ENCODE data around the gene TBX18.

The TBX18 gene

DNA sequence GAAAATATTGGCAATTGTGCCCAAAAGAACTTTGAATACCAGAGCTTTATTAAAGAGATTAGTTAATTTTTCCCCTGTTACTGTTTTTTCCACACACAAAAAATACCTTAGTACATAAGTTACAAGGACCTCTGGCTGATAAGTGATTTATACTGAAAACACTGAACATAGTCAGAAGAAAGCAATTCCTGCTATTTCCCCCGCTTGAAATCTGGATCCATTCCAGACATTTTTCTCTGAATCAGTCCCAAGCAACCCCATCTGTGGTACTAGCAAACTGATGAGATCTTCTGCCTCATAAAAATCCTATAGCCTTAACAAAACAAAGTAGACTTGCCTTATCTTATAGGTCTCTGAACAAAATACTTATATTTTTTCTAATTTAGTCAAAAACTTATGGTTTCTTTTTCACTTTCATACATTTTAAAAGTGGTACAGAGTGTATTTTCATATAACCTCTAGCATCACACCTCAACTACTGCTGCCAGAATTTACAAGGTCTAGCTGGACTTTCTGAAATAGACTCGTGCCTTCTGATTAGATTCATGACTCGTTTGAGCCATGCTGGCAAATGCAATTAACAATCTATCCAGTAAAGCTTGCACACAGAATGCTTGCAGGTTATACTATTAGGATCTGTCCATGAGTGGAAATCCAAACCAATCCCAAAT, 111.9 kb downstream of the TBX18 start:
- H3K27ac ChIP-seq (ENCODE audit: low read length, poor library complexity, severe bottlenecking), result peak overlapping the region; percentile 94
- no peak overlapping the region for H2BK15ac ChIP-seq (ENCODE audit: low read depth, poor library complexity, severe bottlenecking)
- no peak overlapping the region for H3K4me2 ChIP-seq (ENCODE audit: low read length, poor library complexity, severe bottlenecking)
- no peak overlapping the region for H3K14ac ChIP-seq (ENCODE audit: low read length in 2 of 2)
- 0% methylated on average over 3 of the region's 3 CpGs for WGBS
- H3K4me1 ChIP-seq (ENCODE audit: control insufficient read depth, insufficient read depth, low read depth, low read length), result peaks cover 2% of the 10 kb centered on the region
- H3K36me3 ChIP-seq (ENCODE audit: control insufficient read depth in 1 of 2, insufficient read depth in 2 of 2, low read depth in 1 of 2, low read length in 2 of 2), result no peaks in the 10 kb centered on the region
- peak overlapping the region; percentile 75 for H2BK5ac ChIP-seq (ENCODE audit: low read depth, low read length, poor library complexity, severe bottlenecking)
- H2AFZ ChIP-seq (ENCODE audit: low read depth, low read length), result no peak overlapping the region
- H3K4ac ChIP-seq (ENCODE audit: low read depth in 1 of 2, low read length in 2 of 2), result no peak overlapping the region
- no peak overlapping the region for H3K18ac ChIP-seq (ENCODE audit: low read depth in 1 of 2, low read length in 2 of 2)
- peak overlapping the region; percentile 8 for H3K9ac ChIP-seq (ENCODE audit: low read length)
- DNase-seq, result peak; percentile 72
- no peak overlapping the region for H3K4me3 ChIP-seq (ENCODE audit: insufficient read depth in 1 of 2, low read depth in 1 of 2, low read length in 2 of 2)
- H3K9me3 ChIP-seq (ENCODE audit: control insufficient read depth, low read length), result no peaks in the 10 kb centered on the region
- no peak overlapping the region for H2BK120ac ChIP-seq (ENCODE audit: low read depth, low read length)
- H4K91ac ChIP-seq (ENCODE audit: low read length), result no peak overlapping the region
- no peaks in the 10 kb centered on the region for H3K79me1 ChIP-seq (replicated peaks; ENCODE audit: low read length, poor library complexity, severe bottlenecking)
- H2AK5ac ChIP-seq (ENCODE audit: low read length, severe bottlenecking), result peak overlapping the region; percentile 49
- H3K27me3 ChIP-seq (ENCODE audit: control insufficient read depth in 1 of 2, insufficient read depth in 1 of 2, low read length in 2 of 2), result no peaks in the 10 kb centered on the region
- no peak overlapping the region for H4K8ac ChIP-seq (ENCODE audit: low read length)
- no peak overlapping the region for H3K23ac ChIP-seq (ENCODE audit: low read length in 2 of 2)
- no peak overlapping the region for H2BK12ac ChIP-seq (ENCODE audit: low read length in 2 of 2)

GRCh38 chr6:84651583-84651982, 112.8 kb downstream of the TBX18 start:
- Histone ChIP-seq H3K27me3 (ENCODE audit: control insufficient read depth in 1 of 2, insufficient read depth in 1 of 2, low read length in 2 of 2) (no peaks in the 10 kb centered on the region), H2AK5ac (ENCODE audit: low read length, severe bottlenecking) (peak overlapping the region; percentile 82), H3K14ac (ENCODE audit: low read length in 2 of 2) (no peak overlapping the region), H2BK15ac (ENCODE audit: low read depth, poor library complexity, severe bottlenecking) (no peak overlapping the region), H3K4me3 (ENCODE audit: insufficient read depth in 1 of 2, low read depth in 1 of 2, low read length in 2 of 2) (no peak overlapping the region), H3K18ac (ENCODE audit: low read depth in 1 of 2, low read length in 2 of 2) (peak overlapping the region in 1 of 2 experiments; percentile 63), H2BK5ac (ENCODE audit: low read depth, low read length, poor library complexity, severe bottlenecking) (no peak overlapping the region), H3K4ac (ENCODE audit: low read depth in 1 of 2, low read length in 2 of 2) (no peak overlapping the region), H3K9ac (ENCODE audit: low read length) (no peak overlapping the region), H2AFZ (ENCODE audit: low read depth, low read length) (no peak overlapping the region), H3K27ac (ENCODE audit: low read length, poor library complexity, severe bottlenecking) (peak overlapping the region; percentile 94), H3K4me2 (ENCODE audit: low read length, poor library complexity, severe bottlenecking) (no peak overlapping the region), H3K4me1 (ENCODE audit: control insufficient read depth, insufficient read depth, low read depth, low read length) (peaks cover 2% of the 10 kb centered on the region), H2BK12ac (ENCODE audit: low read length in 2 of 2) (peak overlapping the region; percentile 45 to 72), H3K23ac (ENCODE audit: low read length in 2 of 2) (no peak overlapping the region), H3K79me1 (replicated peaks; ENCODE audit: low read length, poor library complexity, severe bottlenecking) (no peaks in the 10 kb centered on the region), H4K91ac (ENCODE audit: low read length) (peak overlapping the region; percentile 44), H3K36me3 (ENCODE audit: control insufficient read depth in 1 of 2, insufficient read depth in 2 of 2, low read depth in 1 of 2, low read length in 2 of 2) (no peaks in the 10 kb centered on the region), H4K8ac (ENCODE audit: low read length) (no peak overlapping the region), H3K9me3 (ENCODE audit: control insufficient read depth, low read length) (no peaks in the 10 kb centered on the region), H2BK120ac (ENCODE audit: low read depth, low read length) (no peak overlapping the region)
- peak; percentile 9 for DNase-seq
- WGBS, result no CpG with 5 or more reads among the region's 1 CpG

- Histone ChIP-seq H2BK12ac (ENCODE audit: low read length in 2 of 2) (no peak overlapping the region), H3K27ac (ENCODE audit: low read length, poor library complexity, severe bottlenecking) (no peak overlapping the region), H3K9me3 (ENCODE audit: control insufficient read depth, low read length) (no peaks in the 10 kb centered on the region), H3K18ac (ENCODE audit: low read depth in 1 of 2, low read length in 2 of 2) (no peak overlapping the region), H2BK5ac (ENCODE audit: low read depth, low read length, poor library complexity, severe bottlenecking) (no peak overlapping the region), H3K4ac (ENCODE audit: low read depth in 1 of 2, low read length in 2 of 2) (no peak overlapping the region), H3K4me2 (ENCODE audit: low read length, poor library complexity, severe bottlenecking) (no peak overlapping the region), H3K4me3 (ENCODE audit: insufficient read depth in 1 of 2, low read depth in 1 of 2, low read length in 2 of 2) (no peak overlapping the region), H3K23ac (ENCODE audit: low read length in 2 of 2) (no peak overlapping the region), H2AFZ (ENCODE audit: low read depth, low read length) (no peak overlapping the region), H3K79me1 (replicated peaks; ENCODE audit: low read length, poor library complexity, severe bottlenecking) (no peaks in the 10 kb centered on the region), H4K91ac (ENCODE audit: low read length) (no peak overlapping the region), H2AK5ac (ENCODE audit: low read length, severe bottlenecking) (no peak overlapping the region), H3K14ac (ENCODE audit: low read length in 2 of 2) (no peak overlapping the region), H3K27me3 (ENCODE audit: control insufficient read depth in 1 of 2, insufficient read depth in 1 of 2, low read length in 2 of 2) (no peaks in the 10 kb centered on the region), H2BK15ac (ENCODE audit: low read depth, poor library complexity, severe bottlenecking) (no peak overlapping the region), H4K8ac (ENCODE audit: low read length) (no peak overlapping the region), H3K9ac (ENCODE audit: low read length) (no peak overlapping the region), H3K4me1 (ENCODE audit: control insufficient read depth, insufficient read depth, low read depth, low read length) (peaks cover 4% of the 10 kb centered on the region), H3K36me3 (ENCODE audit: control insufficient read depth in 1 of 2, insufficient read depth in 2 of 2, low read depth in 1 of 2, low read length in 2 of 2) (no peaks in the 10 kb centered on the region), H2BK120ac (ENCODE audit: low read depth, low read length) (no peak overlapping the region)
- no peak for DNase-seq
These were observed 116.0 kb downstream of the TBX18 start for GRCh38 chr6:84648444-84648843.

GRCh38 chr6:84645563-84646266, 118.7 kb downstream of the TBX18 start:
- no peak overlapping the region for H2AK5ac ChIP-seq (ENCODE audit: low read length, severe bottlenecking)
- H3K4me2 ChIP-seq (ENCODE audit: low read length, poor library complexity, severe bottlenecking), result no peak overlapping the region
- no peaks in the 10 kb centered on the region for H3K9me3 ChIP-seq (ENCODE audit: control insufficient read depth, low read length)
- no peaks in the 10 kb centered on the region for H3K36me3 ChIP-seq (ENCODE audit: control insufficient read depth in 1 of 2, insufficient read depth in 2 of 2, low read depth in 1 of 2, low read length in 2 of 2)
- no peak overlapping the region for H3K27ac ChIP-seq (ENCODE audit: low read length, poor library complexity, severe bottlenecking)
- peak overlapping the region; percentile 20 for H3K9ac ChIP-seq (ENCODE audit: low read length)
- H4K91ac ChIP-seq (ENCODE audit: low read length), result no peak overlapping the region
- H2BK12ac ChIP-seq (ENCODE audit: low read length in 2 of 2), result no peak overlapping the region
- H2BK5ac ChIP-seq (ENCODE audit: low read depth, low read length, poor library complexity, severe bottlenecking), result no peak overlapping the region
- H3K27me3 ChIP-seq (ENCODE audit: control insufficient read depth in 1 of 2, insufficient read depth in 1 of 2, low read length in 2 of 2), result no peaks in the 10 kb centered on the region
- peak; percentile 70 for DNase-seq
- peak overlapping the region in 1 of 2 experiments; percentile 40 for H3K4me3 ChIP-seq (ENCODE audit: insufficient read depth in 1 of 2, low read depth in 1 of 2, low read length in 2 of 2)
- peaks cover 4% of the 10 kb centered on the region for H3K4me1 ChIP-seq (ENCODE audit: control insufficient read depth, insufficient read depth, low read depth, low read length)
- no peak overlapping the region for H3K14ac ChIP-seq (ENCODE audit: low read length in 2 of 2)
- no peak overlapping the region for H3K18ac ChIP-seq (ENCODE audit: low read depth in 1 of 2, low read length in 2 of 2)
- no peak overlapping the region for H2AFZ ChIP-seq (ENCODE audit: low read depth, low read length)
- no peak overlapping the region for H2BK15ac ChIP-seq (ENCODE audit: low read depth, poor library complexity, severe bottlenecking)
- H3K79me1 ChIP-seq (replicated peaks; ENCODE audit: low read length, poor library complexity, severe bottlenecking), result no peaks in the 10 kb centered on the region
- no peak overlapping the region for H4K8ac ChIP-seq (ENCODE audit: low read length)
- H3K4ac ChIP-seq (ENCODE audit: low read depth in 1 of 2, low read length in 2 of 2), result no peak overlapping the region
- no peak overlapping the region for H2BK120ac ChIP-seq (ENCODE audit: low read depth, low read length)
- 17% methylated on average over 3 of the region's 4 CpGs for WGBS
- H3K23ac ChIP-seq (ENCODE audit: low read length in 2 of 2), result no peak overlapping the region
